GM18505 (cell line): ENCODE data around the gene DEAF1.

Source experiments
- ATAC-seq: cut with Tn5 transposase; IDR thresholded peaks from one replicate; pipeline ENCODE4 v1.9.1; 2021; ENCODE audit not compliant: unreplicated experiment
- POLR2A ChIP-seq: IDR thresholded peaks from 4 replicates; pipeline ENCODE4 v1.6.1; 2011; ENCODE audit warnings: borderline replicate concordance; ENCODE audit not compliant: insufficient read depth, insufficient read length; ENCODE audit errors: extremely low read depth

Gene DEAF1

GRCh38 chr11:597166-597725 is 97.8 kb downstream of the DEAF1 start:
- ATAC-seq: no peak
- no peak for TF ChIP-seq POLR2A

- no peak for TF ChIP-seq POLR2A
- ATAC-seq: no peak
Observed at GRCh38 chr11:596374-596773, 98.6 kb downstream of the DEAF1 start.

- no peak for TF ChIP-seq POLR2A
Observed at GRCh38 chr11:595400-595799, 99.6 kb downstream of the DEAF1 start.

More at GRCh38 chr11:595400-595799, 99.6 kb downstream of the DEAF1 start:
- no peak for ATAC-seq
